H1 (cell line): Measurements from ENCODE around the gene KIT. TPM values are rescaled to one million over a fixed set of nuclear protein-coding genes. Genes with fewer than 3 reads are reported as not detected.

Experiments used
- EZH2 ChIP-seq: fragments of 200-600 bp; sonication (generic); IDR thresholded peaks from 2 replicates; pipeline ENCODE4 v1.7.1; 2012; ENCODE audit warnings: low read depth, mild to moderate bottlenecking, moderate library complexity, low read length, inconsistent platforms; ENCODE audit not compliant: severe bottlenecking
- GTF2F1 ChIP-seq: IDR thresholded peaks from 2 replicates; pipeline ENCODE4 v1.6.1; 2012; ENCODE audit warnings: low read depth, low read length, improper control_type of control experiment, borderline replicate concordance
- HDAC6 ChIP-seq: IDR thresholded peaks from one replicate; pipeline ENCODE4 v1.7.1; 2012; ENCODE audit warnings: low read depth, mild to moderate bottlenecking, inconsistent platforms, low read length, moderate library complexity
- SAP30 ChIP-seq: fragments of 300-600 bp; sonication (generic); IDR thresholded peaks from 2 replicates; pipeline ENCODE4 v1.7.1; 2012; ENCODE audit warnings: low read length, moderate library complexity, mild to moderate bottlenecking, inconsistent platforms; ENCODE audit not compliant: insufficient read depth, insufficient replicate concordance
- SRF ChIP-seq: IDR thresholded peaks from 2 replicates; pipeline ENCODE4 v1.6.1; 2011; ENCODE audit warnings: mild to moderate bottlenecking, low read depth, low read length, moderate library complexity
- TCF12 ChIP-seq: IDR thresholded peaks from 2 replicates; pipeline ENCODE4 v1.6.1; 2011; ENCODE audit warnings: low read depth, mild to moderate bottlenecking, low read length
- polyA plus RNA-seq, 7 experiments: library from polyadenylated mRNA; depleted of rRNA in 3 of 7; stranded (reverse) in 5 of 7; unstranded in 2 of 7; fragments of >200 nt in 5 of 7; fragments of 200-250 nt in 2 of 7; gene quantifications; 1 replicate in 5 of 7; 2 replicates in 1 of 7; 4 replicates in 1 of 7; pipeline versions ENCODE4 v1.2.1 to v1.2.3, GENCODE V29; 2011 to 2013; ENCODE audit warnings: missing spikeins in 2 of 7, mixed read lengths in 2 of 7
- total RNA-seq: library from RNA; stranded (reverse); fragmentation: NEBNext Ultra II Directional; extraction: Animal tissue kit (Norgen Biotek cat#: 25700); gene quantifications from 2 replicates; pipeline ENCODE4 v1.2.1, GENCODE V29; 2021

Gene KIT
- total and polyA plus RNA-seq, 2 of the 8 experiments (the other 6 are each of a cell fraction or from before 2014, with no cell fraction given) = 14.4 to 24.8 TPM

DNA sequence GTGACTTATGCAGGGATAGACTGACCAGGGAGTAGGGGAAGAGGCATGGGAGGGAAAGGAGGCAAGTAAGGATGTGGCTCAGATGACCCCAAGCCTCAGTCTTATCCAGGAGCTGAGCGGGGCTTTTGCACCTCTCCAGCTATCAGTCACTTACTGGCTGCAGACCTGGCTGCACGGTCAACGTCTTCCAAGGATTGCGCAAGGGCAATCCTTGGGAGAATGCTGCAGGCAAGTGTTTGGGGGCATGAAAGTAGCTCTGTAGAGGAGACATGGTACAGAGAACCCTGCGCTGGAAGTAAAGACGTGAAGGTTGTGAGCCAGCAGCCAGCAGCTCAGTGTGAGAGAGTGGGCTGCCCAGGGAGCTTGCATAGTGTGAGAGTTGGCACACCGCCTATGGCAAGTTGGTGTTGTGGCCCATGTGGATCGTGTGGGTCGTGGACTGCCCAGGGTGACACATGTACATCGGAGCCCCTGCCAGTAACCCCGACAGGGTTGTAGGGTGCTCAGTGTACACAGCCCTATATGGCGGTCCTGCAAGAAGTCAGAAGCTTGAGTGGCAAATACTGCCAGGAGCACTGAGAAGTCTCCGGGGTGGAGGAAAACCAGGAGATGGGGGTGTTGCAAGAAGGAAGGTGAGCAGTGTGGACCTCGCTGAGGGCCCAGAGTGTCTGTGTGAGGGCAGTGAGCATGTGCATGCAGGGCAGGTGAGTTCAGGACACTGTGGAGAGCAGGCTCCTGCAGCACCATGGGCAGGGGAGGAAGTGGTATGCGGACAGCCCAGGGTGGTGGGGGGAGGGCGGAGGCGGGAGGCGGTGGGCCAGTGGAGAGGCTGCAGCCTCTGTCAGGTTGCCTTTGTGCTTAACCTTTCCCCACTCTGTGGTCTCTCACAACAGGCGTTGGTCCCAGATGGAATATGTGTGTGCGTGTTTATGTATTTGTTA is 50.9 kb downstream of the KIT start (continued):
- TF ChIP-seq GTF2F1 (no peak), HDAC6 (no peak), SRF (no peak), EZH2 (no peak), SAP30 (no peak), TCF12 (no peak)
